Left ventricle myocardium inferior (tissue), 1 donor: ENCODE data around the gene TIE1. TPM values are rescaled to one million over a fixed set of nuclear protein-coding genes. Genes with fewer than 3 reads are reported as not detected.

Source experiments
- DNase-seq: peaks from one replicate; pipeline ENCODE4 v3.0.0-alpha.2; 2020
- H3K27ac ChIP-seq: fragments of 200-600 bp; replicated peaks from 2 replicates; pipeline ENCODE4 v1.8.0; 2021
- H3K27me3 ChIP-seq: fragments of 200-600 bp; 2 replicates; pipeline ENCODE4 v1.8.0; 2021; ENCODE audit warnings: low read depth
- H3K36me3 ChIP-seq: fragments of 200-600 bp; 2 replicates; pipeline ENCODE4 v1.8.0; 2021
- H3K4me1 ChIP-seq: fragments of 200-600 bp; 2 replicates; pipeline ENCODE4 v1.8.0; 2021
- H3K4me3 ChIP-seq: fragments of 200-600 bp; 2 replicates; pipeline ENCODE4 v1.8.0; 2021; ENCODE audit warnings: mild to moderate bottlenecking, moderate library complexity
- H3K9me3 ChIP-seq: fragments of 200-600 bp; replicated peaks from 2 replicates; pipeline ENCODE4 v1.8.0; 2021
- intact Hi-C: fragments of 100-400 bp; cut with micrococcal nuclease; formaldehyde crosslinking; loops from one replicate; pipeline ENCODE4 v1.11.0; 2022
- total RNA-seq: library from RNA; stranded (reverse); fragmentation: NEBNext Ultra II Directional; extraction: Animal tissue kit (Norgen Biotek cat#: 25700); gene quantifications from one replicate; pipeline ENCODE4 v1.2.1, GENCODE V29; 2021
- TF ChIP-seq, protein P1 (sequence below): fragments of 200-600 bp; IDR thresholded peaks from 2 replicates; pipeline ENCODE4 v1.8.0; 2021; ENCODE audit warnings: antibody characterized with exemption, mild to moderate bottlenecking, borderline replicate concordance
- donor health status: DM: no; HTN: yes; CAD: no; lungs with severe emphysema.

TIE1 gene
- total RNA-seq, 1 donor from 2014 or later = 25.1 TPM

DNA sequence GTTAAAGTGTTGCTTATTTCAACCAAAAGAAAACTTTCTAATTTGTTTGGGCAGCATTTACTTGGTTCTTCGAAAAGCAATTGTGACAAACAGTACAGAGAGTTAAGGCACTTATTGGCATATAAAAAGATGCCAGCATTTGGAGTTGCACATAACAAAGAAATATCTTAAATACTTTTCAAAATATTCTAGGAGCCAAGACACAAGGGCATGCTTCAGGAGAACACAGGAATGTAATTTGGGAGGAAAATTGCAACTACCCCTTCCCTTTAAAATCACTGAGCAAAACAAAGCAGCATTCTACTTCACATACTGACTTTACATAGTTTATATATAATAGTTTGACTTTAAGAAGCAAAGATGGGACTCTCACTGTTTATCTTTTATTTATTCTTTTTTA, 4.6 kb upstream of the TIE1 start:
- no peaks in the 10 kb centered on the region for H3K9me3 ChIP-seq
- DNase-seq = no peak
- H3K4me3 ChIP-seq = no peak overlapping the region
- H3K4me1 ChIP-seq = peaks cover 59% of the 10 kb centered on the region
- peak overlapping the region; percentile 84 for H3K27ac ChIP-seq
- intact Hi-C loops = no loop called here
- TF ChIP-seq, protein P1, sequence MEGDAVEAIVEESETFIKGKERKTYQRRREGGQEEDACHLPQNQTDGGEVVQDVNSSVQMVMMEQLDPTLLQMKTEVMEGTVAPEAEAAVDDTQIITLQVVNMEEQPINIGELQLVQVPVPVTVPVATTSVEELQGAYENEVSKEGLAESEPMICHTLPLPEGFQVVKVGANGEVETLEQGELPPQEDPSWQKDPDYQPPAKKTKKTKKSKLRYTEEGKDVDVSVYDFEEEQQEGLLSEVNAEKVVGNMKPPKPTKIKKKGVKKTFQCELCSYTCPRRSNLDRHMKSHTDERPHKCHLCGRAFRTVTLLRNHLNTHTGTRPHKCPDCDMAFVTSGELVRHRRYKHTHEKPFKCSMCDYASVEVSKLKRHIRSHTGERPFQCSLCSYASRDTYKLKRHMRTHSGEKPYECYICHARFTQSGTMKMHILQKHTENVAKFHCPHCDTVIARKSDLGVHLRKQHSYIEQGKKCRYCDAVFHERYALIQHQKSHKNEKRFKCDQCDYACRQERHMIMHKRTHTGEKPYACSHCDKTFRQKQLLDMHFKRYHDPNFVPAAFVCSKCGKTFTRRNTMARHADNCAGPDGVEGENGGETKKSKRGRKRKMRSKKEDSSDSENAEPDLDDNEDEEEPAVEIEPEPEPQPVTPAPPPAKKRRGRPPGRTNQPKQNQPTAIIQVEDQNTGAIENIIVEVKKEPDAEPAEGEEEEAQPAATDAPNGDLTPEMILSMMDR = no peak
- no peaks in the 10 kb centered on the region for H3K27me3 ChIP-seq
- no peaks in the 10 kb centered on the region for H3K36me3 ChIP-seq

DNA sequence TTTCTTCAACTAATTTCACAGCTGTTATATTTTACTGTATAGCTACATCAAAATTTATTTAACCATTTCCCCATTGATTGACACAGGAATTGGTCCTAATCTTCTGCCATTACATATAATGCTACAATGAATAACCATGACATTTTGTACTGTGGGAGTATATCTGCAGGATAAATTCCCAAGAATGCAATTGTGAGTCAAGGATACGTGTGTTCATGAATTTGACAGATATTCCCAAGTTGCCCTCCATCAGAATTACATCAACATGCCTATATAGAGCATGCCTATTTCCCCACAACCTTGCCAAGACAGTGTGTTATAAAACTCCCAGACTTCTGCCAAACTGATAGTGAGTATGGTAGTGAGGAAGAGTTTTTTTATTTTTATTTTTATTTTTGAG, 2.7 kb upstream of the TIE1 start:
- Histone ChIP-seq H3K36me3 (no peaks in the 10 kb centered on the region), H3K27ac (no peak overlapping the region), H3K9me3 (no peaks in the 10 kb centered on the region), H3K4me3 (no peak overlapping the region), H3K4me1 (peaks cover 70% of the 10 kb centered on the region), H3K27me3 (no peaks in the 10 kb centered on the region)
- intact Hi-C loops = no loop called here
- DNase-seq = no peak
- TF ChIP-seq, protein P1 = no peak

DNA sequence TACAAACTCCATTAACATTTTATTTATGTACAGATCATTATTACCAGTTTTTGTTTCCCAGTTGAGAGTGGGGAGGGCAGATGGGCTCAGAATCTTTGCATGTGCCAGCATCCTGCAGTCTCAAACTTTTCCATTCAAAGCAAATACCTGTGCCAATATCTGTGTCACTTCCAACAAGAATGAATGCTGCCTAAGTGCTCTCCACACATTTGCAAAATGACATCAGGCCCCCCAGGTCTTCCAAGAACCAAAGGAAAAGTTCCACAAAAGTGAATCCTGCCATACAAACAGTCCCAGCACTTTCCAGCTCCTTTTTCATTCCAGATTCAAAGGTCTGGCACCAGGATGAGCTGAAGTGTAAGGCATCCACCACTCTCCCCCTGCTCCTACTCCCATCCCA, 1.7 kb upstream of the TIE1 start:
- Histone ChIP-seq H3K9me3 (no peaks in the 10 kb centered on the region), H3K27ac (peak overlapping the region; percentile 85), H3K4me1 (peaks cover 71% of the 10 kb centered on the region), H3K4me3 (no peak overlapping the region), H3K36me3 (no peaks in the 10 kb centered on the region), H3K27me3 (no peaks in the 10 kb centered on the region)
- DNase-seq = no peak
- TF ChIP-seq, protein P1 = no peak
- intact Hi-C loops = no loop called here

DNA sequence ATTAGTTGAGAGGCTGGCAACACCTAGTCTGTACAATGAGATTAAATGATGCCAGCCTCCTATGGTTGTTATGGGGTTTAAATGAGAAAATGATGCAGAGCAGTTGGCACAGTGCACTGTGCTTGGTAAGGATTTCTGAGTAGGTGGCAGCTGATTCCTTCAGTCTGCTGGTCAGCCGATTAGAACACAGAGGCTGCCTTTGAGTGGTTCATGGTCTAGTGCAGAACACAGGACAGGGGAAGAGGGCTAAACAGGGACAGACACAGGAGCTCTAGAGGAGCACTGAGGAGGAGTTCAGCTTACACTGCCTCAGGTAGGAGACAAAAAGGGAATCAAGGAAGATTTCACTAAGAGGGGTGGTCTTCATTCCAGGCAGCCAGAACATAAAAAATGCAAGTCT, 1.4 kb downstream of the TIE1 start:
- no peaks in the 10 kb centered on the region for H3K27me3 ChIP-seq
- peaks cover 5% of the 10 kb centered on the region for H3K36me3 ChIP-seq
- no peaks in the 10 kb centered on the region for H3K9me3 ChIP-seq
- TF ChIP-seq, protein P1 = no peak
- H3K4me1 ChIP-seq = peaks cover 69% of the 10 kb centered on the region
- peak overlapping the region; percentile 65 for H3K4me3 ChIP-seq
- intact Hi-C loops = no loop called here
- DNase-seq = no peak
- H3K27ac ChIP-seq = peak overlapping the region; percentile 85

DNA sequence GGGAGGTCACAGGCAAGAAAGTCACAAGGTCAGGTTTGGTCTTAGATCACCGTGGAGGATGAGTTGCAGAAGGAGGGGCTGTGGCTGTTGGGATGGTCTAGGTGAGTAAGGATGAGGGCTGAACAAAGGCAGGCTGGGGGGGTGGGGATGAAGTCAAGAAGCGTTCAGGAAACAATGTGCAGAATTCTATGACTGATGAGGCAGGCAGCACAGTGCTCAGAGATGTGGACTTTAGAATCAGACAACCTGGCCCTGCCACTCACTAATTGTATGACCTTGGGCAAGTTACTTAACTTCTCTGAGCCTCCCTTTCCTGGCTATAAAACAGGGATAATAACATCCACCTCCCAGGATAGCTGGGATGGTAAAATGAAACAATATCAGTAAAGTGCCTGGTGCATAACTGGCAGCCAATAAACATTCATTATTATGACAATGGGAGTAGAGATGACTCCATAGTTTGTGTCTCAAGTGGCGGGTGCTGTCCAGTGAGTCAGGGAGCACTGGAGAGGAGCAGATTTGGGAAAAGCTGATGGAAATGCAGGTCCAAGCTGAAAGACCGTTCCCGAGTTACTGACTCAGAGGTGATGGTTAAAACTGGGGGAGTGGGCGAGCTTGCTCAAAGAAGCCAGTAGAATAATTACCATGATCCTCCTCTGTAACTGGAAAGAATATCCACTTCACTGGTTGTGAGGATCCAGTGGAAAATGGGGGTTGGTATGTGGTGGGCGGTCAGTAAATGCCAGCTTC, 2.1 kb downstream of the TIE1 start:
- TF ChIP-seq, protein P1 = no peak
- no peaks in the 10 kb centered on the region for H3K27me3 ChIP-seq
- no peak for DNase-seq
- peaks cover 65% of the 10 kb centered on the region for H3K4me1 ChIP-seq
- H3K36me3 ChIP-seq = peaks cover 11% of the 10 kb centered on the region
- intact Hi-C loops = no loop called here
- peak overlapping the region; percentile 65 for H3K4me3 ChIP-seq
- H3K9me3 ChIP-seq = no peaks in the 10 kb centered on the region
- peak overlapping the region; percentile 85 for H3K27ac ChIP-seq
